MM.1S (cell line): Measurements from ENCODE around the gene RBM17.

Experiments
- EZH2 ChIP-seq: fragments of 300-600 bp; sonication (generic); optimal IDR thresholded peaks from 2 replicates; pipeline ENCODE3; 2017; ENCODE audit warnings: low read depth, mild to moderate bottlenecking, antibody characterized with exemption, low read length, mixed read lengths
- TF ChIP-seq, protein P1 (sequence below): fragments of 300-600 bp; sonication (generic); IDR thresholded peaks from 2 replicates; pipeline ENCODE4 v1.5.1; 2016; ENCODE audit warnings: antibody characterized with exemption, low read length, mixed read lengths

DNA sequence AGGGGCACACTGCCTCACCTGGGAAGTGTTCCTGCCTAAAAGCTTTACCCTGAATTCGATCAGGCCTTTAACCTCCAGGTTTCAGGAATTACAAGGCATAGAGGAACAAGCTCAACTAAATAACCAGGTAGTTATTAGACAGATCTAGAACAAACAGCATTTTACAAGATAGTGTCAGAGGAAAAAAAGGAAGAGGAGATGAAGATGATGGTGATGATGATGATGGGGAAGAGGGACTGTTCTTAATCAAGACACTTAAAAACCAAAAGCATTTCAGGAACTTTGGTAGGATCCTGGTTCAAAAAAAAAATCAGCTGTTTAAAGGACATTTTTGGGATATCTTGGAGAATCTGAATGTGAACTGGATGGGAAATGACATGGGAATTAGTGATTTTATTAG is 11.5 kb downstream of the RBM17 start:
- TF ChIP-seq, protein P1, sequence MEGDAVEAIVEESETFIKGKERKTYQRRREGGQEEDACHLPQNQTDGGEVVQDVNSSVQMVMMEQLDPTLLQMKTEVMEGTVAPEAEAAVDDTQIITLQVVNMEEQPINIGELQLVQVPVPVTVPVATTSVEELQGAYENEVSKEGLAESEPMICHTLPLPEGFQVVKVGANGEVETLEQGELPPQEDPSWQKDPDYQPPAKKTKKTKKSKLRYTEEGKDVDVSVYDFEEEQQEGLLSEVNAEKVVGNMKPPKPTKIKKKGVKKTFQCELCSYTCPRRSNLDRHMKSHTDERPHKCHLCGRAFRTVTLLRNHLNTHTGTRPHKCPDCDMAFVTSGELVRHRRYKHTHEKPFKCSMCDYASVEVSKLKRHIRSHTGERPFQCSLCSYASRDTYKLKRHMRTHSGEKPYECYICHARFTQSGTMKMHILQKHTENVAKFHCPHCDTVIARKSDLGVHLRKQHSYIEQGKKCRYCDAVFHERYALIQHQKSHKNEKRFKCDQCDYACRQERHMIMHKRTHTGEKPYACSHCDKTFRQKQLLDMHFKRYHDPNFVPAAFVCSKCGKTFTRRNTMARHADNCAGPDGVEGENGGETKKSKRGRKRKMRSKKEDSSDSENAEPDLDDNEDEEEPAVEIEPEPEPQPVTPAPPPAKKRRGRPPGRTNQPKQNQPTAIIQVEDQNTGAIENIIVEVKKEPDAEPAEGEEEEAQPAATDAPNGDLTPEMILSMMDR = no peak
- TF ChIP-seq EZH2 = no peak
